ENCODE measurements around the gene PFKFB2.
"Not testable (repeated sequence)": the region's sequence is repeated elsewhere in the genome, so short reads cannot be mapped to it uniquely, and the experiment has no call there.

PFKFB2 gene

DNA sequence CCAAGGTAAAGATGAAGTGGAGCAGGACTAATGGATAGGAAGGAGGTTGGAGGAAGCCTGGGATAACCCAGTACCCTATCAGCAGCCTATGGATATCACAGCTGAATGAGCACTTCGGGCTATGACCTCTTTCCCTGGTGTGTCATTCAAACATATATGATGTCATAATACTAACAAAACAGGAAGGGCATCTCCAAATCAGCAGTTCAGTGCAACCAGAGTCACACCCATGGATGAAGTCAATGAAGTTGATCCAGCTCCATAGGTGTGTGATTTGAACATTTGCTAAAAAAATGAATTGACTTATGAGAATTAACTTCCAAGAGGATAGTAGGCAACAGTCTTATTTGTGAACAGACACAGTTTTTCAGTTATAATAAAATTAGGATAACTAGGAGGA is 18.9 kb upstream of the PFKFB2 start:
- no peak overlapping the region for H3K4me3 ChIP-seq (ENCODE audit: low read depth, low read length)
- DNase-seq, result no peak
- H3K9me3 ChIP-seq, result no peaks in the 10 kb centered on the region
- peaks cover 93% of the 10 kb centered on the region for H3K27me3 ChIP-seq
- H3K4me1 ChIP-seq, result no peaks in the 10 kb centered on the region
- no peaks in the 10 kb centered on the region for H3K36me3 ChIP-seq
- no peak for TF ChIP-seq CTCF (IDR thresholded peaks at IDR 0.05; ENCODE audit: low read depth, low read length)

DNA sequence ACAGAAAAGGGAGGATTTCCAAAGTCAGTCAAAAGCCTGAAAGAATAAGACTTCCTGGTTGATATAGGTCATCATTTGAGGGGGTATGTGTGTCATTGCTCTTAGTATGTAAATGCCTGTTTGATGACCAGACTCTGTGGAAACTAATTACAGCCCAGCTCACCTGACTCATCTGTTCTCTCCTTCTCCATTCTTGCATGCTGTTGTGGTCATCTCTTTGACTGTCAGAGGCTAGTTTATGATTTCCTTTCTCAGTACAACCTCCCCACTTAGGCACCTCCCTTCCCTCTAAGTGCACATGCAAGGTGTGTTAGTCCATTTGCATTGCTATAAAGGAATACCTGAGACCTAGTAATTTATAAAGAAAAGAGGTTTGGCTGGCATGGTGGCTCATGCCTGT is 18.1 kb upstream of the PFKFB2 start:
- no peak overlapping the region for H3K4me3 ChIP-seq (ENCODE audit: low read depth, low read length)
- H3K36me3 ChIP-seq, result no peaks in the 10 kb centered on the region
- no peak for TF ChIP-seq CTCF (IDR thresholded peaks at IDR 0.05; ENCODE audit: low read depth, low read length)
- H3K27me3 ChIP-seq, result peaks cover 85% of the 10 kb centered on the region
- H3K9me3 ChIP-seq, result no peaks in the 10 kb centered on the region
- no peak for DNase-seq
- H3K4me1 ChIP-seq, result no peaks in the 10 kb centered on the region

DNA sequence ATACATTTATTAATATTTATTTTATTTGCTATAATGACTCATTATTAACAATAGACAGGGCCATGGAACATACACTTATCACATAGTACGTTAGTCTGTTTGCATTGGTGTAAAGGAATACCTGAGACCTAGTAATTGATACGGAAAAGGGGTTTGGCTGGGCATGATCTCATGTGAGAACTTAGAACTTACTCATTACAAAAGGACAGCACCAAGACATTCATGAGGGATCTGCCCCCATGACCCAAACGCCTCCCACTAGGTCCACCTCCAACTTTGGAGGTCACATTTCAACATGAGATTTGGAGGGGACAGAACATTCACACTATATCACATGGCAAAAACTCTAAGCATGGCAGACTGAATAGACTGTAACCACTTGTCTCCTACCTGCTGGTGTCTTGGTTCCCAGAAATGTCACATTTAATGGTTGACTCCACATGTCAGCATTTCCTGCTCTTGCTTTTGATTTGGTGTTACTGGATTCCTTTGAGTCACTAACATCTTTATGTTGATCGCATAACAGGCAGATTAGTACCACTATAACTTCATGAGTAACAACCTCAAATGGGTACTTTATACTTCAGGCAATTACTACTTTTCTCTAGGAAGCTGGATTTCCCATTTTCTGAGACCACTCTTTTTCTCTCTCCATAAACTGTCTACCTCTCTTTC is 17.1 kb upstream of the PFKFB2 start:
- DNase-seq, result no peak
- no peak for TF ChIP-seq CTCF (IDR thresholded peaks at IDR 0.05; ENCODE audit: low read depth, low read length)
- no peak overlapping the region for H3K4me3 ChIP-seq (ENCODE audit: low read depth, low read length)
- no peaks in the 10 kb centered on the region for H3K4me1 ChIP-seq
- peaks cover 75% of the 10 kb centered on the region for H3K27me3 ChIP-seq
- H3K36me3 ChIP-seq, result no peaks in the 10 kb centered on the region
- H3K9me3 ChIP-seq, result no peaks in the 10 kb centered on the region

- H3K9me3 ChIP-seq, result no peaks in the 10 kb centered on the region
- TF ChIP-seq CTCF (IDR thresholded peaks at IDR 0.05; ENCODE audit: low read depth, low read length), result no peak
- H3K27me3 ChIP-seq, result peaks cover 68% of the 10 kb centered on the region
- no peaks in the 10 kb centered on the region for H3K36me3 ChIP-seq
- no peak for DNase-seq
- H3K4me1 ChIP-seq, result no peaks in the 10 kb centered on the region
- no peak overlapping the region for H3K4me3 ChIP-seq (ENCODE audit: low read depth, low read length)
Measured at GRCh38 chr1:207036865-207037264, 16.2 kb upstream of the PFKFB2 start.

- Histone ChIP-seq H3K9me3 (no peaks in the 10 kb centered on the region), H3K4me1 (no peaks in the 10 kb centered on the region), H3K27me3 (peaks cover 43% of the 10 kb centered on the region), H3K4me3 (ENCODE audit: low read depth, low read length) (no peak overlapping the region), H3K36me3 (no peaks in the 10 kb centered on the region)
- TF ChIP-seq CTCF (IDR thresholded peaks at IDR 0.05; ENCODE audit: low read depth, low read length), result no peak
- no peak for DNase-seq
Measured at GRCh38 chr1:207039380-207040180, 13.5 kb upstream of the PFKFB2 start.

DNA sequence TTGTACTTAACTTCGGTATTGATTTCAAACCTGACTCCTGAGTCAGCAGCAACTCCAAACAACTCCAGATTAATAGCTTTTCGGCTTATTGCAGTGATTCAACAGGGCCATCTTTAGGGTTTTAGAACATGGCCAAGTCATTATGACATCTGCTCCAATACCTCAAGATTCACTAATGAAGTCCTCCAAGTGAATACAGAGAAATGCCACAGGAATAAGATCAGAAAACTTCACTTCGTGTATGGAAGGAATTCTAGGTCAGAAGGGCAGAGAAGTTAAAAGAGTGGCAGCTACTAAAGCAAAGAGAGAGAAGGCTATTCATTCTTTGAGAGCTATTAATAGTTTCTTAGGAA is 12.9 kb upstream of the PFKFB2 start:
- Histone ChIP-seq H3K4me1 (no peaks in the 10 kb centered on the region), H3K36me3 (no peaks in the 10 kb centered on the region), H3K4me3 (ENCODE audit: low read depth, low read length) (no peak overlapping the region), H3K27me3 (peaks cover 38% of the 10 kb centered on the region), H3K9me3 (no peaks in the 10 kb centered on the region)
- no peak for DNase-seq
- no peak for TF ChIP-seq CTCF (IDR thresholded peaks at IDR 0.05; ENCODE audit: low read depth, low read length)

GRCh38 chr1:207041397-207041796 is 11.7 kb upstream of the PFKFB2 start:
- not testable (repeated sequence) for H3K9me3 ChIP-seq; H3K4me1 ChIP-seq; H3K36me3 ChIP-seq; H3K4me3 ChIP-seq (ENCODE audit: low read depth, low read length); DNase-seq
- peaks cover 25% of the 10 kb centered on the region for H3K27me3 ChIP-seq

Measured in BE2C (cell line).